Measurements from ENCODE around the gene TBL1X. TPM values are rescaled to one million over a fixed set of nuclear protein-coding genes. Genes with fewer than 3 reads are reported as not detected.

Gene TBL1X
- total and polyA plus RNA-seq, 2 experiments from 2014 or later: 8.7 to 26.9 TPM

DNA sequence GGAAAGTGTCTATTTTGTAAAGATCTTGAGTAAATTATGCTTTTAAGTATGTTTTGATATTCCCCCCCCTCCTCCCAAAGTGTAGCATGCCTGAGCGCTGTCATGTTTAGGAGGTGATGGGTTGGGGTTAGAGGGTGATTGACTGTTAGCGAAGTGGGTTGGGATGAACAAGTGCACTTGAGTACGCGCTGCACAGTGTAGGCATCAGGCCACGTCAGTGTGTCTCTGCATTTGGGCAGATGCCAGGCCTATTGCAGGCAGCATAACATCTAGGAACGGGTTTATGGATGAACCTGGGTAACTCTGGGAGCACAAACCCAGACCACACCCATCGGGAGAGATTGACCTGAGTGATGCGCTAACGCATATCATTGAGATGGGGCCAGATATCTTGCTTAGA lies 111.2 kb downstream of the TBL1X start:
- no peak overlapping the region for H3K4me3 ChIP-seq
- no peak overlapping the region for H3K4me2 ChIP-seq
- H3K27me3 ChIP-seq (ENCODE audit: insufficient read depth): no peaks in the 10 kb centered on the region
- H3K79me2 ChIP-seq (replicated peaks; ENCODE audit: insufficient read depth): peaks cover 14% of the 10 kb centered on the region
- ATAC-seq: no peak
- no peaks in the 10 kb centered on the region for H3F3A ChIP-seq (replicated peaks; ENCODE audit: low read depth)
- Mint-ChIP-seq H3K27ac (no peak overlapping the region), H3K9me3 (no peaks in the 10 kb centered on the region), H3K4me1 (peaks cover 49% of the 10 kb centered on the region), H3K4me3 (no peak overlapping the region), H3K27me3 (ENCODE audit: insufficient read depth, low read depth, poor library complexity) (peaks cover 2% of the 10 kb centered on the region), H3K36me3 (ENCODE audit: low read depth) (no peaks in the 10 kb centered on the region)
- TF ChIP-seq JUNB (IDR thresholded peaks at IDR 0.05; ENCODE audit: unreplicated experiment) (no peak), EZH2 (IDR thresholded peaks at IDR 0.05; ENCODE audit: low read depth, unreplicated experiment) (no peak), ETS1 (IDR thresholded peaks at IDR 0.05) (no peak), ZNF114 (CRISPR knock-in tag; IDR thresholded peaks at IDR 0.05) (no peak), POLR2AphosphoS5 (IDR thresholded peaks at IDR 0.05; ENCODE audit: low read depth) (no peak), ZNF331 (CRISPR knock-in tag; IDR thresholded peaks at IDR 0.05; ENCODE audit: low read depth) (no peak), CREB1 (CRISPR knock-in tag; IDR thresholded peaks at IDR 0.05; ENCODE audit: low read depth) (no peak), NANOG (IDR thresholded peaks at IDR 0.05; ENCODE audit: borderline replicate concordance) (no peak), STAT1 (IDR thresholded peaks at IDR 0.05; ENCODE audit: unreplicated experiment) (no peak), ZNF462 (CRISPR knock-in tag; IDR thresholded peaks at IDR 0.05) (no peak), EZH2phosphoT487 (IDR thresholded peaks at IDR 0.05; ENCODE audit: unreplicated experiment) (no peak)
- TF ChIP-seq, protein P1, sequence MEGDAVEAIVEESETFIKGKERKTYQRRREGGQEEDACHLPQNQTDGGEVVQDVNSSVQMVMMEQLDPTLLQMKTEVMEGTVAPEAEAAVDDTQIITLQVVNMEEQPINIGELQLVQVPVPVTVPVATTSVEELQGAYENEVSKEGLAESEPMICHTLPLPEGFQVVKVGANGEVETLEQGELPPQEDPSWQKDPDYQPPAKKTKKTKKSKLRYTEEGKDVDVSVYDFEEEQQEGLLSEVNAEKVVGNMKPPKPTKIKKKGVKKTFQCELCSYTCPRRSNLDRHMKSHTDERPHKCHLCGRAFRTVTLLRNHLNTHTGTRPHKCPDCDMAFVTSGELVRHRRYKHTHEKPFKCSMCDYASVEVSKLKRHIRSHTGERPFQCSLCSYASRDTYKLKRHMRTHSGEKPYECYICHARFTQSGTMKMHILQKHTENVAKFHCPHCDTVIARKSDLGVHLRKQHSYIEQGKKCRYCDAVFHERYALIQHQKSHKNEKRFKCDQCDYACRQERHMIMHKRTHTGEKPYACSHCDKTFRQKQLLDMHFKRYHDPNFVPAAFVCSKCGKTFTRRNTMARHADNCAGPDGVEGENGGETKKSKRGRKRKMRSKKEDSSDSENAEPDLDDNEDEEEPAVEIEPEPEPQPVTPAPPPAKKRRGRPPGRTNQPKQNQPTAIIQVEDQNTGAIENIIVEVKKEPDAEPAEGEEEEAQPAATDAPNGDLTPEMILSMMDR (conservative IDR thresholded peaks at IDR 0.05; ENCODE audit: low read depth in 2 of 2): no peak
- TF ChIP-seq, protein P2, sequence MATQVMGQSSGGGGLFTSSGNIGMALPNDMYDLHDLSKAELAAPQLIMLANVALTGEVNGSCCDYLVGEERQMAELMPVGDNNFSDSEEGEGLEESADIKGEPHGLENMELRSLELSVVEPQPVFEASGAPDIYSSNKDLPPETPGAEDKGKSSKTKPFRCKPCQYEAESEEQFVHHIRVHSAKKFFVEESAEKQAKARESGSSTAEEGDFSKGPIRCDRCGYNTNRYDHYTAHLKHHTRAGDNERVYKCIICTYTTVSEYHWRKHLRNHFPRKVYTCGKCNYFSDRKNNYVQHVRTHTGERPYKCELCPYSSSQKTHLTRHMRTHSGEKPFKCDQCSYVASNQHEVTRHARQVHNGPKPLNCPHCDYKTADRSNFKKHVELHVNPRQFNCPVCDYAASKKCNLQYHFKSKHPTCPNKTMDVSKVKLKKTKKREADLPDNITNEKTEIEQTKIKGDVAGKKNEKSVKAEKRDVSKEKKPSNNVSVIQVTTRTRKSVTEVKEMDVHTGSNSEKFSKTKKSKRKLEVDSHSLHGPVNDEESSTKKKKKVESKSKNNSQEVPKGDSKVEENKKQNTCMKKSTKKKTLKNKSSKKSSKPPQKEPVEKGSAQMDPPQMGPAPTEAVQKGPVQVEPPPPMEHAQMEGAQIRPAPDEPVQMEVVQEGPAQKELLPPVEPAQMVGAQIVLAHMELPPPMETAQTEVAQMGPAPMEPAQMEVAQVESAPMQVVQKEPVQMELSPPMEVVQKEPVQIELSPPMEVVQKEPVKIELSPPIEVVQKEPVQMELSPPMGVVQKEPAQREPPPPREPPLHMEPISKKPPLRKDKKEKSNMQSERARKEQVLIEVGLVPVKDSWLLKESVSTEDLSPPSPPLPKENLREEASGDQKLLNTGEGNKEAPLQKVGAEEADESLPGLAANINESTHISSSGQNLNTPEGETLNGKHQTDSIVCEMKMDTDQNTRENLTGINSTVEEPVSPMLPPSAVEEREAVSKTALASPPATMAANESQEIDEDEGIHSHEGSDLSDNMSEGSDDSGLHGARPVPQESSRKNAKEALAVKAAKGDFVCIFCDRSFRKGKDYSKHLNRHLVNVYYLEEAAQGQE (IDR thresholded peaks at IDR 0.05; ENCODE audit: unreplicated experiment): no peak
- no peaks in the 10 kb centered on the region for H3K36me3 ChIP-seq (ENCODE audit: insufficient read depth)
- no peak for DNase-seq (ENCODE audit: low spot score)
- H3K4me1 ChIP-seq (ENCODE audit: insufficient read depth): peaks cover 30% of the 10 kb centered on the region
- H3K27ac ChIP-seq (ENCODE audit: low read depth): no peak overlapping the region
- H2AFZ ChIP-seq: no peak overlapping the region
- H3K9me2 ChIP-seq (ENCODE audit: insufficient read depth): no peaks in the 10 kb centered on the region
- no peaks in the 10 kb centered on the region for H4K20me1 ChIP-seq (replicated peaks; ENCODE audit: insufficient read depth)

Data from GM23338 (cell line).